Thoracic aorta (tissue), 2 donors: ENCODE results near the gene ST13. TPM values are rescaled to one million over a fixed set of nuclear protein-coding genes. Genes with fewer than 3 reads are reported as not detected.
"Not testable (repeated sequence)": the region's sequence is repeated elsewhere in the genome, so short reads cannot be mapped to it uniquely, and the experiment has no call there.

ENCODE experiments used
- ATAC-seq: fragments of 150-250 bp; one replicate; pipeline ENCODE4 v1.8.0; 2017; ENCODE audit warnings: low read depth; ENCODE audit not compliant: insufficient number of reproducible peaks, low FRiP score
- DNase-seq: peaks from one replicate; pipeline ENCODE4 v3.0.0-alpha.2; 2020; ENCODE audit warnings: low spot score
- H3K27ac ChIP-seq, 2 donors: fragments of 200-600 bp; sonication (generic); 1 replicate in 1 of 2; 2 replicates in 1 of 2; pipeline ENCODE4 v1.5.1; 2016; ENCODE audit warnings: mild to moderate bottlenecking in 2 of 2, moderate library complexity in 2 of 2
- H3K27me3 ChIP-seq: fragments of 200-600 bp; sonication (generic); replicated peaks from 2 replicates; pipeline ENCODE4 v1.6.0; 2016; ENCODE audit warnings: mild to moderate bottlenecking; ENCODE audit not compliant: insufficient read depth
- H3K36me3 ChIP-seq: fragments of 200-600 bp; sonication (generic); one replicate; pipeline ENCODE4 v1.5.1; 2016
- H3K4me1 ChIP-seq, 2 donors: fragments of 200-600 bp; sonication (generic); 1 replicate in 1 of 2; 2 replicates in 1 of 2; pipeline versions ENCODE4 v1.5.1 to v1.6.0; 2016; ENCODE audit warnings: low read depth in 2 of 2, mild to moderate bottlenecking in 1 of 2; ENCODE audit not compliant: control insufficient read depth in 1 of 2
- H3K4me3 ChIP-seq: fragments of 200-600 bp; sonication (generic); 2 replicates; pipeline ENCODE4 v1.5.1; 2016; ENCODE audit warnings: mild to moderate bottlenecking
- H3K9me3 ChIP-seq: fragments of 200-600 bp; sonication (generic); 2 replicates; pipeline ENCODE4 v1.5.1; 2016
- total RNA-seq, 2 donors: library from RNA; depleted of rRNA; stranded (reverse); fragments of >200 nt; gene quantifications; one replicate each; pipeline versions ENCODE4 v1.1.0 to v1.2.3, GENCODE V29; 2016
- TF ChIP-seq, protein P1 (sequence below): fragments of 200-600 bp; sonication (generic); IDR thresholded peaks from one replicate; pipeline ENCODE4 v1.5.1; 2019; ENCODE audit warnings: antibody characterized with exemption

Gene ST13
- total RNA-seq, 2 donors from 2014 or later: 105 to 107 TPM

DNA sequence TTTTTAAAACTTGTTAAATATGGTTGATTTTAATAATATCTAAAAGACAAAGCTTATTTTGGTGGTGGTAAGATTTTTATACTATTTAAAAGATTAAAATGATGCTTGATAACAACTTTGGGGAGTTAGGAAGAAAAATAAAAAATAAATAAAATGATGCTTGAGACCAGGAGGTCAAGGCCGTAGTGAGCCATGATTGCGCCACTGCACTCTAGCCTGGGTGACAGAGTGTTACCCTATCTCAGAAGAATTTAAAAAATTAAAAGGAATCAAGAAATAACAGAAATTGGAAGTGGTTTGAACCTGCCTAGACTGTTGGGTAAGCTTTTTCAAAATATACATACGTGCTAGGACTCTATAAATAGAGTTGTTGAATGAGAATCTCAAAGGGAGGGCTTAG, 17.6 kb upstream of the ST13 start:
- TF ChIP-seq, protein P1, sequence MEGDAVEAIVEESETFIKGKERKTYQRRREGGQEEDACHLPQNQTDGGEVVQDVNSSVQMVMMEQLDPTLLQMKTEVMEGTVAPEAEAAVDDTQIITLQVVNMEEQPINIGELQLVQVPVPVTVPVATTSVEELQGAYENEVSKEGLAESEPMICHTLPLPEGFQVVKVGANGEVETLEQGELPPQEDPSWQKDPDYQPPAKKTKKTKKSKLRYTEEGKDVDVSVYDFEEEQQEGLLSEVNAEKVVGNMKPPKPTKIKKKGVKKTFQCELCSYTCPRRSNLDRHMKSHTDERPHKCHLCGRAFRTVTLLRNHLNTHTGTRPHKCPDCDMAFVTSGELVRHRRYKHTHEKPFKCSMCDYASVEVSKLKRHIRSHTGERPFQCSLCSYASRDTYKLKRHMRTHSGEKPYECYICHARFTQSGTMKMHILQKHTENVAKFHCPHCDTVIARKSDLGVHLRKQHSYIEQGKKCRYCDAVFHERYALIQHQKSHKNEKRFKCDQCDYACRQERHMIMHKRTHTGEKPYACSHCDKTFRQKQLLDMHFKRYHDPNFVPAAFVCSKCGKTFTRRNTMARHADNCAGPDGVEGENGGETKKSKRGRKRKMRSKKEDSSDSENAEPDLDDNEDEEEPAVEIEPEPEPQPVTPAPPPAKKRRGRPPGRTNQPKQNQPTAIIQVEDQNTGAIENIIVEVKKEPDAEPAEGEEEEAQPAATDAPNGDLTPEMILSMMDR: no peak
- Histone ChIP-seq H3K4me1 (no peaks in the 10 kb centered on the region), H3K36me3 (peaks cover 5% of the 10 kb centered on the region), H3K9me3 (no peaks in the 10 kb centered on the region), H3K4me3 (no peak overlapping the region), H3K27me3 (no peaks in the 10 kb centered on the region), H3K27ac (no peak overlapping the region)
- DNase-seq: no peak
- ATAC-seq: no peak

DNA sequence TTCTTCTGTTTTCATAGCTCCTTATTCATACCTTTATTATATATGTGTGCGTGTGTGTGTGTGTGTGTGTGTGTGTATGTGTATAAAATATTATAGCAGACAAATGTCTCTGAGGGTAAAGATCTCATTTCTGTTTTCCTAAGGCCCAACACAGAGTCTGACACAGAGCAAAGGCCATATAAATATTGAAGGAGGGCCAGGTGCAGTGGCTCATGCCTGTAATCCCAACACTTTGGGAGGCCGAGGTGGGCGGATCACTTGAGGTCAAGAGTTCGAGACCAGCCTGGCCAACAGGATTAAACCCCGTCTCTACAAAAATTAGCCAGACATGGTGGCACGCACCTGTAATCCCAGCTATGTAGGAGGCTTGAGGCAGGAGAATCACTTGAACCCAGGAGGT, 11.9 kb upstream of the ST13 start:
- not testable (repeated sequence) for H3K9me3 ChIP-seq, DNase-seq, H3K27me3 ChIP-seq, H3K4me3 ChIP-seq, H3K27ac ChIP-seq, ATAC-seq, H3K4me1 ChIP-seq, H3K36me3 ChIP-seq

DNA sequence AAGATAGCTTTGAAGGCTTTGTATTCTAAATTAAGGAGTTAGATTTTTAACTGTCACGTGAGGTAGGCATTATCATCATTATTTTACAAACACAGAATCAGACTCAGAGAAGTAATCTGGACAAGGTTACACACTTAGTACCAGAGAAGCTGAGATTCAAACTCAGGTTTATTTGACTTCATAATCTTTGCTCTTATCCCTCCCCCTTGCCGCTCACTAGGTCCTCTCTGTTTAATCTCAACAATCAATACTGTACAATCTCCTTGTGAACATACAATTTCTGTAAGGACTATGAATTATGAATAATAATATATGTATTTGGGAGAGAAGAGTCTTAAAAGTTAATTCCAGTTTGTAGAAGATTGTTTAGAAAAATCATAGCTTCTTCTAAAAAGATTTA, 10.7 kb upstream of the ST13 start:
- ATAC-seq: no peak
- Histone ChIP-seq H3K27ac (no peak overlapping the region), H3K9me3 (no peaks in the 10 kb centered on the region), H3K4me3 (no peak overlapping the region), H3K27me3 (no peaks in the 10 kb centered on the region), H3K4me1 (no peaks in the 10 kb centered on the region), H3K36me3 (no peaks in the 10 kb centered on the region)
- TF ChIP-seq, protein P1: no peak
- no peak for DNase-seq

DNA sequence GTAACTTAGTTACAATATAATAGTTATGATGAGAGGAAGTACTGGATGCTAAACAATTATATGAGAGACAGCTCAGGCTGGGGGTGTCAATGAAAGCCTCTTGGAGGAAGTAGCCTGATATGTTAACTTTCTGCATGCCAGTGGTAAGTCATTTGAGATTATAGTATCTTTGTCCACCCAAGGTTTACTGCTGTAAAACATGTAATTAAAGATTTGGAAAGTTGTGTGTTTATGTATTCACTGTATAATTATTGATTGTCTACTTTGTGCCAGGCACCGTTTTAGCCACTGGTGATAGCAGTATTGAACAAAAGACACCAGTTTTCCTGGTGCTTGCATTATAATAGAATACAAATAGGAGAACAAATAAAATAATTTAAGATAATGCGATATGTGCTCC, 6.1 kb upstream of the ST13 start:
- H3K27me3 ChIP-seq: no peaks in the 10 kb centered on the region
- H3K36me3 ChIP-seq: no peaks in the 10 kb centered on the region
- peaks cover 8 to 14% of the 10 kb centered on the region in 2 donors for H3K4me1 ChIP-seq
- TF ChIP-seq, protein P1: no peak
- no peak overlapping the region for H3K27ac ChIP-seq
- DNase-seq: no peak
- H3K9me3 ChIP-seq: no peaks in the 10 kb centered on the region
- no peak for ATAC-seq
- no peak overlapping the region for H3K4me3 ChIP-seq

DNA sequence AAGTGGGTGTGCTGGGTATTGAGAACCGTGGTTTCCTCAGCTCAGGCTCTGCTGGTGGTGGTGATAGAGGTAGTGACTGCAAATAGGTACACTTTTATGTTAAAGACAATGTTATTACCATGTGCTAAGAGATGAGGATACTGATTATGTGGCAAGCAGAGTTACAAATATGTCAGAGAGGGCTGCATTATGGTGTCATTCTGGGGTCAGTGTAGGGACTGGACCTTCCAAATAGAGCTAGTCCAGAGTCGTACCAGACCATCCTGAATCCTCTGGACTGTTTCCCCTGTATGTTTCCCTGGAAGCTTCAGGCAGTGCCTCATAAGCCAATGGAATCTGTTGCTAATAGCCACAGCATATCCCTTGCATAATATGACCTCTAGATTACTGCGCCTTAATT, 5.6 kb upstream of the ST13 start, which contains the start of gene DNAJB7:
TSS of gene DNAJB7 (minus strand) at position 101 of the 400 bp plus-strand sequence. CDS start 119 bp downstream, outside the sequence.
- Histone ChIP-seq H3K36me3 (no peaks in the 10 kb centered on the region), H3K27me3 (no peaks in the 10 kb centered on the region), H3K4me3 (no peak within 1 kb of the TSS), H3K27ac (no peak within 1 kb of the TSS), H3K4me1 (peaks cover 9 to 15% of the 10 kb centered on the region in 2 donors), H3K9me3 (no peaks in the 10 kb centered on the region)
- ATAC-seq (no peak), DNase-seq (no peak)
- TF ChIP-seq, protein P1: no peak

DNA sequence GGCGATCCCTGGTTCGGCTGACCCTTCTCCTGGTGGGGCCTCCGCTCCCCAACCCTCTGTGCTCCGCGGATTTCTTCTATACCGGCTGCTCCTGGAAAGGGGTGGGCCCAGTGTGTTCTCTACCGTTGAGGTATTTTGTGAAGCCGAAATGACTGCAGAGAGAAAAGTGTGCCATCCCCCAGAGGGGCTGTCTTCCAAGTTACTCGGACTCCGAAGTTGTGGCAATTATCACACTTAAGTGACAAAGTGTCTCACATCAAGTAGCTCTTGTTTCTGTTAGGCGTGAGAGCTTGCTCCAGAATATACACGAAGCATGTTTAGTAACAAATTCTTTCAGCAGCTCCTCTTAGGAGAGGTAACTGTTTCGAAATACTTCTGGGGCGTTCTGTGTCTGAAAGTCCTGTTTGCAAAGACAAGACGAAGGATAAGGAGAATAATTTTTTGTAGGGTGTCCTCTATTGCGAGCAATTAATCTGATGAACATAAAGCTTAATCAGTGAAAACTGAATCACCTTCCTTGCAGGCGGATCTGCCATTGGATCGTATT, 943 bp upstream of the ST13 start:
- Histone ChIP-seq H3K27me3 (no peaks in the 10 kb centered on the region), H3K4me3 (peak overlapping the region; percentile 89), H3K36me3 (no peaks in the 10 kb centered on the region), H3K9me3 (no peaks in the 10 kb centered on the region), H3K27ac (peak overlapping the region; percentile 98 to 99), H3K4me1 (peaks cover 31 to 48% of the 10 kb centered on the region in 2 donors)
- DNase-seq (no peak), ATAC-seq (no peak)
- TF ChIP-seq, protein P1: no peak
